Measurements from ENCODE around the gene TBC1D3B. TPM values are rescaled to one million over a fixed set of nuclear protein-coding genes. Genes with fewer than 3 reads are reported as not detected.

The TBC1D3B gene
- total RNA-seq, 1 experiment from 2014 or later, result 1.4 TPM

GRCh38 chr17:36144981-36145729, 31.3 kb downstream of the TBC1D3B start:
- Histone ChIP-seq H3K9me2 (replicated peaks; ENCODE audit: low read length) (no peaks in the 10 kb centered on the region), H4K20me1 (ENCODE audit: low read length) (no peaks in the 10 kb centered on the region), H2AFZ (ENCODE audit: low read length) (no peak overlapping the region), H3K9me3 (ENCODE audit: low read length) (no peaks in the 10 kb centered on the region), H3K4me3 (ENCODE audit: low read length) (no peak overlapping the region), H3K27me3 (ENCODE audit: low read length) (peaks cover 44% of the 10 kb centered on the region), H3K4me2 (ENCODE audit: low read length) (no peak overlapping the region), H3F3A (ENCODE audit: low read length, unreplicated experiment) (no peaks in the 10 kb centered on the region), H3K9ac (ENCODE audit: low read length) (no peak overlapping the region), H3K79me2 (ENCODE audit: low read length) (no peaks in the 10 kb centered on the region), H3K36me3 (ENCODE audit: low read depth, low read length) (peaks cover 3% of the 10 kb centered on the region; the same call in 1 of the 2 replicates), H3K27ac (ENCODE audit: low read length) (no peak overlapping the region), H3K4me1 (ENCODE audit: insufficient read depth, low read length) (no peaks in the 10 kb centered on the region)
- ChIA-PET CTCF (no interaction called here), POLR2A (ENCODE audit: unreplicated experiment) (no interaction called here)
- DNase-seq (no peak), ATAC-seq (no peak)
- intact Hi-C loops (cut with micrococcal nuclease), result no loop called here
- no TSS peak for BruUV-seq (replicated peaks)
- TF ChIP-seq EZH2 (IDR thresholded peaks at IDR 0.05; ENCODE audit: low read length, unreplicated experiment) (no peak), EZH2phosphoT487 (IDR thresholded peaks at IDR 0.05; ENCODE audit: borderline replicate concordance, low read length) (no peak), CTCF (conservative IDR thresholded peaks at IDR 0.05; ENCODE audit: low read depth, low read length) (no peak)

GRCh38 chr17:36144014-36144413, 32.4 kb downstream of the TBC1D3B start:
- BruUV-seq (replicated peaks), result no TSS peak
- ATAC-seq (no peak), DNase-seq (no peak)
- TF ChIP-seq EZH2phosphoT487 (IDR thresholded peaks at IDR 0.05; ENCODE audit: borderline replicate concordance, low read length) (no peak), CTCF (conservative IDR thresholded peaks at IDR 0.05; ENCODE audit: low read depth, low read length) (no peak), EZH2 (IDR thresholded peaks at IDR 0.05; ENCODE audit: low read length, unreplicated experiment) (no peak)
- Histone ChIP-seq H3K9ac (ENCODE audit: low read length) (no peak overlapping the region), H3K4me2 (ENCODE audit: low read length) (no peak overlapping the region), H4K20me1 (ENCODE audit: low read length) (no peaks in the 10 kb centered on the region), H3K9me2 (replicated peaks; ENCODE audit: low read length) (no peaks in the 10 kb centered on the region), H3K9me3 (ENCODE audit: low read length) (no peaks in the 10 kb centered on the region), H3F3A (ENCODE audit: low read length, unreplicated experiment) (no peaks in the 10 kb centered on the region), H3K27me3 (ENCODE audit: low read length) (peaks cover 44% of the 10 kb centered on the region), H3K36me3 (ENCODE audit: low read depth, low read length) (peaks cover 2% of the 10 kb centered on the region; the same call in 1 of the 2 replicates), H3K27ac (ENCODE audit: low read length) (no peak overlapping the region), H2AFZ (ENCODE audit: low read length) (no peak overlapping the region), H3K4me1 (ENCODE audit: insufficient read depth, low read length) (no peaks in the 10 kb centered on the region), H3K4me3 (ENCODE audit: low read length) (no peak overlapping the region), H3K79me2 (ENCODE audit: low read length) (no peaks in the 10 kb centered on the region)
- intact Hi-C loops (cut with micrococcal nuclease), result no loop called here
- ChIA-PET CTCF (no interaction called here), POLR2A (ENCODE audit: unreplicated experiment) (no interaction called here)

GRCh38 chr17:36142806-36143205, 33.6 kb downstream of the TBC1D3B start:
- intact Hi-C loops (cut with micrococcal nuclease), result no loop called here
- no peaks in the 10 kb centered on the region for H3F3A ChIP-seq (ENCODE audit: low read length, unreplicated experiment)
- no peak overlapping the region for H3K4me3 ChIP-seq (ENCODE audit: low read length)
- no peaks in the 10 kb centered on the region for H3K4me1 ChIP-seq (ENCODE audit: insufficient read depth, low read length)
- H3K9me2 ChIP-seq (replicated peaks; ENCODE audit: low read length), result no peaks in the 10 kb centered on the region
- no peaks in the 10 kb centered on the region for H3K36me3 ChIP-seq (ENCODE audit: low read depth, low read length)
- no TSS peak for BruUV-seq (replicated peaks)
- H3K79me2 ChIP-seq (ENCODE audit: low read length), result no peaks in the 10 kb centered on the region
- ATAC-seq (no peak), DNase-seq (no peak)
- H3K9ac ChIP-seq (ENCODE audit: low read length), result no peak overlapping the region
- CTCF ChIA-PET, result no interaction called here
- H3K27me3 ChIP-seq (ENCODE audit: low read length), result peaks cover 44% of the 10 kb centered on the region
- H3K9me3 ChIP-seq (ENCODE audit: low read length), result no peaks in the 10 kb centered on the region
- TF ChIP-seq CTCF (conservative IDR thresholded peaks at IDR 0.05; ENCODE audit: low read depth, low read length) (no peak), EZH2phosphoT487 (IDR thresholded peaks at IDR 0.05; ENCODE audit: borderline replicate concordance, low read length) (no peak), EZH2 (IDR thresholded peaks at IDR 0.05; ENCODE audit: low read length, unreplicated experiment) (no peak)
- POLR2A ChIA-PET (ENCODE audit: unreplicated experiment), result no interaction called here
- H2AFZ ChIP-seq (ENCODE audit: low read length), result no peak overlapping the region
- no peak overlapping the region for H3K4me2 ChIP-seq (ENCODE audit: low read length)
- H3K27ac ChIP-seq (ENCODE audit: low read length), result no peak overlapping the region
- H4K20me1 ChIP-seq (ENCODE audit: low read length), result no peaks in the 10 kb centered on the region

Data from PC-3 (cell line).